NOMO-1 (cell line): ENCODE results near the gene SLC25A25.
A peak's percentile ranks its signal among the peaks of the same experiment; 100 is the strongest.
"Not testable (repeated sequence)": the region's sequence is repeated elsewhere in the genome, so short reads cannot be mapped to it uniquely, and the experiment has no call there.

Experiments used
- DNase-seq, 2 experiments: peaks; one replicate each; lab custom pipeline; 2025; ENCODE audit not compliant: unreplicated experiment in 2 of 2; lab: John Stamatoyannopoulos, UW

SLC25A25 gene

DNA sequence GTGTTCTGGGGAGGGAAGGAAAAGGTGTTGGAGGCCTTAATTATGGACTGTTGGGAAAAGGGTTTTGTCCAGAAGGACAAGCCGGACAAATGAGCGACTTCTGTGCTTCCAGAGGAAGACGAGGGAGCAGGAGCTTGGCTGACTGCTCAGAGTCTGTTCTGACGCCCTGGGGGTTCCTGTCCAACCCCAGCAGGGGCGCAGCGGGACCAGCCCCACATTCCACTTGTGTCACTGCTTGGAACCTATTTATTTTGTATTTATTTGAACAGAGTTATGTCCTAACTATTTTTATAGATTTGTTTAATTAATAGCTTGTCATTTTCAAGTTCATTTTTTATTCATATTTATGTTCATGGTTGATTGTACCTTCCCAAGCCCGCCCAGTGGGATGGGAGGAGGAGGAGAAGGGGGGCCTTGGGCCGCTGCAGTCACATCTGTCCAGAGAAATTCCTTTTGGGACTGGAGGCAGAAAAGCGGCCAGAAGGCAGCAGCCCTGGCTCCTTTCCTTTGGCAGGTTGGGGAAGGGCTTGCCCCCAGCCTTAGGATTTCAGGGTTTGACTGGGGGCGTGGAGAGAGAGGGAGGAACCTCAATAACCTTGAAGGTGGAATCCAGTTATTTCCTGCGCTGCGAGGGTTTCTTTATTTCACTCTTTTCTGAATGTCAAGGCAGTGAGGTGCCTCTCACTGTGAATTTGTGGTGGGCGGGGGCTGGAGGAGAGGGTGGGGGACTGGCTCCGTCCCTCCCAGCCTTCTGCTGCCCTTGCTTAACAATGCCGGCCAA lies 40.4 kb downstream of the SLC25A25 start:
- DNase-seq, result no peak

DNA sequence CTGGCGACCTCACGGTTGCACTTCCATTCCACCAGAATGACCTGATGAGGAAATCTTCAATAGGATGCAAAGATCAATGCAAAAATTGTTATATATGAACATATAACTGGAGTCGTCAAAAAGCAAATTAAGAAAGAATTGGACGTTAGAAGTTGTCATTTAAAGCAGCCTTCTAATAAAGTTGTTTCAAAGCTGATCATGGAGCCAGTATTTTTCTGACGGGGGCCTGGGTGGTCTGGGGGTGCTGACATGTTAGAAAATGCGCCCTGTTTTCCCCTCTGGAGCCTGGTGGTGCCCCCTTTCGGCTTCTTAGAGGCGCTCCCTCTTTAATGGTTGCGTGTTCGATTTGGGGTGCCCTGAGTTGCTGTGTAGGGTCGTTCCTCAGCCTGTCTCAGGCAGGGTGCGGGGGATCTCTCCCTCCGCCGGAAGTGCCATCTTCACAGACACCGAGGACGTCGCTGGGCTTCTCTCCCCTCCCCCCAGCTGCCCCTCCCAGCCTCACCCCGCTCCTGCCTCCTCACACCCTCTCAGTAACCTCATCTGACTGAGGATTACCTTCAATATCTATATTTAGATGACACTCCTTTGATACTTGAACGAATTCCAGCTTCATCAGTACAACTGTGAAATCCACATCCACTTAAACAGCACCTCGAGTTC lies 41.1 kb downstream of the SLC25A25 start:
- no peak for DNase-seq

DNA sequence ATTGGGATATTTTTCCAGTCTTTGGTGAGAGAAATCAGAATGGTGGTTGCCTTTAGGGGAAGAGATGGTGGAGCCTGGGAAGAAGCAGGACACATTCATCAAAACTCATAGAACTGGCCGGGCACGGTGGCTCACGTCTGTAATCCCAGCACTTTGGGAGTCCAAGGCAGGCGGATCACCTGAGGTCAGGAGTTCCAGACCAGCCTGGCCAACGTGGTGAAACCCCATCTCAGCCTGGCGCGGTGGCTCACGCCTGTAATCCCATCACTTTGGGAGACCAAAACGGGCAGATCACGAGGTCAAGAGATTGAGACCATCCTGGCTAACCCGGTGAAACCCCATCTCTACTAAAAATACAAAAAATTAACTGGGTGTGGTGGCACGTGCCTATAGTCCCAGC lies 43.7 kb downstream of the SLC25A25 start:
- DNase-seq, result not testable (repeated sequence)

DNA sequence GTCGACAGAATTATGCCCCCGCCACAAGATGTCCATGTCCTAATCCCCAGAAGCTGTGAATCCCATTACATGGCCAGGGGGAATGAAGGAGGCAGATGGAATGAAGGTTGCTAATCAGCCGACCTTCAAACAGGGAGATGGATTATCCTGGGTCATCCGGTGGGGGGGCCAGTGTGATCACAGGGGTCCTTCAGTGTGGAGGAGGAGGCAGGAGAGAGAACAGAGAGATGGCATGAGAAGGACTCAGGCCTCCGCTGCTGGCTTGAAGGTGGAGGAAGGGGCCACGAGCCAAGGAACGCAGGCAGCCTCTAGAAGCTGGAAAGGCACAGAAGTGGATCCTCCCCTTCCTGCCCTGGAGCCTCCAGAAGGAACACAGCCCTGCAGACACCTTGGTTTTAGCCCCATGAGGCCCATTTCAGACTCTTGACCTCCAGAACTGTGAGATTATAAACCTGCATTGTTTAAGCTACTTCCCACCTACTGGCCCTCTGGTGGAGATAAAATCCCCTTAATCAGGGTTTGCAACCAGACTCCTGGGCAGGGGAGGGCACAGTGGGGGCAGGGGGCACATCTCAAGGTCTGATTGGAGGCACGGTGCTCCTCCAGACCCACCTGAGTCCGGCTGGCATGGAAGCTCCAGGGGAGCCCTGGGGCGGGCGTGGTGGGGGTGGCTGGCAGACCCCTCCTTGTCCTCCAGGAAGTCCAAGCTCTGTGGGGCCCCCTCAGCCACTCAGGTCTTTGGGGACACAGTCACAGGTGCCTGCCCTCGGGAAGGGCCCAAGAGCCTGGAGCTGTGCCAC lies 45.7 kb downstream of the SLC25A25 start:
- no peak for DNase-seq

DNA sequence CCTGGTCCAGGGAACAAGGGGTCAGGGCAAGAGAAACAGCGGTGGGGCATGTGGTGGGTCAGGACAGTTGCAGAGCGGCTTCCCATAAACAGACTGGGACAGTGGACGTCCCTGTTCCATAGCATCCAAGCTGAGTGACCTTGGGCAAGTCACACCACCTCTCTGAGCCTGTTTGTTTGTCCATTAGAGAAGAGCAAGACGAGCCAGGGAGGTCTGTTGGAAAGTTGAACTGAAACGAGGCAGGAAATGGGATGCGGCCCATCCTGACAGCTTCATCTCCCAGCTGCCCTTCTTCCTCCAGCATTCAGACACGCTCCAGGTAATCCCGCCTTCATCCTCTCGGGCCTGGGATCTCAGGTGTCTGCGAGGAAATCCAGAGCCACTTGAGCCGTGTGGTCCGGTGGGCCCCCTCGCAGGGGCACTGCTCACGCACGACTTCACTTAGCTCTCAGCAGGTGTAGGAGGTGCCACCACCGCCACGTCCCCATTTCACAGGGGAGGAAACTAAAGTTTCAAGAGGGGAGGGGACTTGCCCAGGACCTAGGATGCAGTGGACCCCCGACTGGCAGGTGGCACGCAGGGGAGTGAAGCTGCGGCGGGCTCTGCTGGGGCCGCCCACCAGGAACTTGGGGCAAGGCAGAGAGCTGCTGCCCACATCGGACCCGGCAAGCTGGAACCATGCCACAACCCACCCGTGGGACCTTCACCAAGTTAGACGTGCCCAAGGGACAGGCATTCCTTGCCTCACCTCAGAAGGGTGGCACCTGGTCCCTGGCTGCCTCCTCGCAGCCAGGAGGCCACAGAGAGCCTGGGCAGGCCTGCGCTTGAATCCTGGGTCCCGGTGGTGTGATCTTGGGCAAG lies 46.5 kb downstream of the SLC25A25 start:
- DNase-seq, result no peak

DNA sequence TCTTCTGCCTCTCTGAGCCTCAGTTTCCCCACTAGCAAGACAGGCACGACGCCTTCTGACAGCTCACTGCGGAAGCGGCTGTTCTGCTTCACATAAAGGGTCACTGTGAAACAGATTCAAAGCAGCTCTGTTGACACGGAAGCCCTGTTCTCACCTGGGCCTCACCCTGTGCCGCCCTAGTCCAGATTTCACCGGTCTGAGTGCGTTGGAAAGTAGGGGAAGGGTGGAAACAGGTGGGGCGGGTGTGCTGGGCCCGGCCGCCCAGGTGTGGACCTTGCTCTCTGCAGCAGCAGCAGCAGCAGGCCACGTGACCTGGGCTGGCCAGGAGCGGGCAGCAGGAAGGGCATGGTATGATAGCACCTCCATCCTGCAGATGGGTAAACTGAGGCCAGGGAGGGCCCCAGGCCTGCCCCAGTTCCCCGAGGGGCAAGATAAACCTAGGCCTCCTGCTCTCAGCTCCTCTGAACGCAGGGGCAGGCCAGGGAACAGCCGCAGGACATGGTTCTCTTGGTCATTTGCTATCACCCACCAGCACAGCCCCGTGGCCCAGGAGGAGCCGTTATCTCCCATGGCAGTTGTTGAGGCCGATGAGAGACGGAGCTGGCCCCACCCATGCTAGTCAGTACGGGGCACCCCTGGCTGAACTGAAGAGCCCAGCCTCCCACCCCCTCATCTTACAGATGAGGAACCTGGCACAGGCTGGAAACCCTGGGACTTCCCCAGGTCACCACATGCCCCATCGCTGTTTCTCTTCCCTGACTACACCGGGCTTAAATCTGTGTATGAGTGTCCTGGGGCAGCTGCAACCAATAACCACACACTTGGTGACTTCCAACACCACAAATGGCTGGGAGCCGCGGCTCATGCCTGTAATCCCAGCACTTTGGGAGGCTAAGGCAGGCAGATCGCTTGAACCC lies 47.4 kb downstream of the SLC25A25 start:
- no peak for DNase-seq

DNA sequence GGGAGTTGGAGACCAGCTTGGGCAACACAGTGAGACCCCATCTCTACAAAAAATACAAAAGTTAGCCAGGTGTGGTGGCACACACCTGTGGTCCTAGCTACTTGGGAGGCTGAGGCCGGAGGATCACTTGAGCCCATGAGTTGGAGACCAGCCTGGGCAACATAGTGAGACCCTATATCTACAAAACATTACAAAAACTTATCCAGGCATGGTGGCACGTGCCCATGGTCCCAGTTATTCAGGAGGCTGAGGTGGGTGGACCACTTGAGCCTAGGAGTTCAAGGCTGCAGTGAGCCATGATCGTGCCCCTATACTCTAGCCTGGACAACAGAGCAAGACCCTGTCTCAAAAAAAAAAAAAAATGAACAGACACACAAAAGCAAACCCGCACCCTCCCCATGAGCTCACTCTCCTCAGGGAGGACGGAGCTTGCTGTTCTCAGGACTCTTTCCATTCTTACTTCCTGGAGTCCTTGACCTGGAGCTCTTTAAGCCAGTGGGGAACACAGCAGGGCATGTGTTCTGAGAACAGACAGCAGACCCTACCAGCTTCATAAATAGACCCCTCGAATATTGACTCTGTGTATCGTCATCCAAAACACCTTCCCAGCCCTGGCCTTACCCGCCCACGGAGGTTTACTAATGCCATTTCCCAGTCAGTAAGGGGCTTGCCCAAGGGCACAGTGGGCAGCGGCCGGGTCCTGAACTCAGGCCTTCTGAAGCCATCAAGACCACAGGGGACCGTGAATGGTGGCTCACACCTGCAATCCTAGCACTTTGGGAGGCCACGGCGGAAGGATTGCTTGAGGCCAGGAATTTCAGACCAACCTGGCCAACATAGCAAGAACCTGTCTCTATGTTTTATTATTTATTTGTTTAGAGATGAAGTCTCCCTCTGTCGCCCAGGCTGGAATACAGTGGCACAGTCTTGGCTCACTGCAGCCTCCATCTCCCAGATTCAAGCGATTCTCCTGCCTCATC lies 48.4 kb downstream of the SLC25A25 start:
- DNase-seq, result no peak

DNA sequence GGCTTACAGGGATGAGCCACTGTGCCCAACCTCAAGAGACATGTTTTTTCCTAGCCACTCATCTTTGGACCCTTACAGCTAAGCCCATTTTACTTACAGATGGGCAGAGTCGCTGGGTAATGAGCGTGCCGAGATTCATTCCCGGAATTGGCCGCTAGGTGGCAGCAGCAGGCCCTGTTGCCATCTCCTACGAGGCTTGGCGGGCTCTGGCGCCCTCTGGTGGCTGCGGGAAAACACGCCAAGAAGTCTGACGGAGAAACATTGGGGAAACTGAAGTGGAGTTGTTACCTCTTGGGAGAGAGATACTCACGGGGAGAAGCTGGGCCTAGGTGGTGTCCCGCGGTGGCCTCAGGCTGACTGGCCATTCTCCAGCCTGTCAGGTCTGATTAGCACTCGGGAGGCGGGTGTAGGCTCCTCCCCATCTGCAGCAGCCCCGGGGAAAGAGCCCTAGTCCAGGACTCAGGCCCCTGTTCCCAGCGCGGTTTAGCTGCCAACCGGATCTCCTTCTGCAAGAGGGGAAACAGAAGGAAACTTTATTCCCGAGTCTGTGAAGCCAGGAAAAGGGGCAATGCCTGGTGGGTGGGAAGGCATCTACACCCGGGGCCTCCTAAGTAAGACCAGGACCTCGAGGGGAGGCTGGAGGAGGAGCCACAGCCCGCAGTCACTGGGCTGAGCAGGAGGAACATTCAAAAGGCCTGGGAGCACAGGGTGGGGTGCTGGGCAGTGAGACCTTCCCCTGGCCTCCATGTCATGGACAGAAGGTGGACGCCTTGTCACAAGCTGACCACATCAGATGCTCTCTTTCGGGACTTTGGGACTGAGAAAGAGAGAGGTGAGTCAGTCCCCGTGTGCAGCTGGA lies 49.8 kb downstream of the SLC25A25 start:
- peak; percentile 75 to 80 for DNase-seq

DNA sequence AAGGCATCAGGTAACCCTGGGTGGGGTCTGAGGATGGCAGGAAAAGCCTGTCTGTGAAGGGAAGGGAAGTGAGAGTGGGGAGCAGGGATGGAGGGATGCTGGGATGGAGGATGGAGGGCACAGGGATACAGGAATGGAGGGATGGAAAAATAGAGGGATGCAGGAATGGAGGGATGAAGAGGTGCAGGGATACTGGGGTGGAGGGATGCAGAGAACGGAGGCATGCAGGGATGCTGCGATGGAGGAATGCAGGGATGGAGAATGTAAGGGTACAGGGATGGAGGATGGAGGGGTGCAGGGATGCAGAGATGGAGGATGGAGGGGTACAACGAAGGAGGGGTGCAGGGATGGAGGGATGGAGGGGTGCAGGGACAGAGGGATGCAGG lies 50.4 kb downstream of the SLC25A25 start:
- no peak for DNase-seq

DNA sequence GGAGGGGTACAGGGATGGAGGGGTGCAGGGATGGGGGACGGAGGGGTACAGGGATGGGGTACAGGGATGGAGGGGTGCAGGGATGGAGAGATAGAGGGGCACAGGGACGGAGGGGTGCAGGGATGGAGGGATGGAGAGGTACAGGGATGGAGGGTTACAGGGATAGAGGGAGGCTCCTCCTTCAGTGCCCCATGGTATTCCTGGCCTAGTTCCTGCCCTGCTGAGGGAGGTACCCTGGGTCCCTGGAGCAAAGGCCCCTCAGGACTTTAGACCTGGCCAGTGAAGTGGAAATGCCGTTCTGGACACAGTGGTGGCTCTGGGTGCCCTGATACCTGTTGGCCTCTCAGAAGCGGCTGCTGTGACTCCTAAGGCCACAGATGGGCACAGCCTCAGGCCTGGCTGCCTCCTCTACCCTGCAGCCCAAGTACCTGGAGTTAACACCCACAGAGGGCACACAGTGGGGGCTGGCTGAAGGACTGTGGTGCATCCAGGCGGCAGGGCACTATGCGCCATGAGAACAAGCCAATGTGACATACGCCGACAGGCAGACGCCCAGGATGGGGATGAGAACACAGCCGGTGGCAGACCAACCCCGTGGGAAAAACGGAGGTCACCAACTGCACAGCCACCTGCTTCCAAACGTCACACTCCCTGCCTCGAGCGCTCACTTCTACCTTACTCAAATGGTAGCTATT lies 51.1 kb downstream of the SLC25A25 start:
- no peak for DNase-seq

DNA sequence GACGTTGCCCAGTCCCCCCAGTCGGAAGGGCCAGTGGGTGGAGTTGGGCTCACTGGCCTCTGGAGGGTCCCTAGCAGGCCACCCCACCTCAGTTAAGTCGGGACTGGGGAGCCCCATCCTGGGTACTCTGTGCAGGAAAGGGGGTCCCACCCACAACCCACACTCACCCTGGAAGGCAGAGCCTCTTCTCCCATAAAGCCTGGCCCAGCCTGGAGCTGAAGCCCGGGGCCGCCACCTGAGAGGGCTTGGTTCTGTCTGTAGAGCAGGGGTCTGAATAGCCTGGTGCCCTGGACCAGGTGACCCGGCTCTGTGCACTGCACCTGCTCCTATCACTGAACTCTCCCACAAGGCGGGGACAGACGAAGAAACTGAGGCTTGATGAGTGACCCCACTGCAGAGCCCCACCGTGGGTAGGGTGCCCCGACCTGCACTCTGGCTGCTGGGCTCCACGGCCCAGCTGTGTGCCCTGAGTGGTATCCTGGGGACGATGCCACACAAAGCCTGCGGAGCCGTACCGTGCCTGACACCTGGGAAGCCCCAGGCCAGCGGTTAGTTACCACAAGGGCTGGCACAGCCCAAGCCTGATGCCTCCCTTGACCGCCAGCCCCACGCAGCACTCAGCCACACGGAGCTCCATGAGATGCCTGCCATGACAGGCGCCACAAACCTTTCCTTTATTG lies 52.2 kb downstream of the SLC25A25 start:
- DNase-seq, result no peak

DNA sequence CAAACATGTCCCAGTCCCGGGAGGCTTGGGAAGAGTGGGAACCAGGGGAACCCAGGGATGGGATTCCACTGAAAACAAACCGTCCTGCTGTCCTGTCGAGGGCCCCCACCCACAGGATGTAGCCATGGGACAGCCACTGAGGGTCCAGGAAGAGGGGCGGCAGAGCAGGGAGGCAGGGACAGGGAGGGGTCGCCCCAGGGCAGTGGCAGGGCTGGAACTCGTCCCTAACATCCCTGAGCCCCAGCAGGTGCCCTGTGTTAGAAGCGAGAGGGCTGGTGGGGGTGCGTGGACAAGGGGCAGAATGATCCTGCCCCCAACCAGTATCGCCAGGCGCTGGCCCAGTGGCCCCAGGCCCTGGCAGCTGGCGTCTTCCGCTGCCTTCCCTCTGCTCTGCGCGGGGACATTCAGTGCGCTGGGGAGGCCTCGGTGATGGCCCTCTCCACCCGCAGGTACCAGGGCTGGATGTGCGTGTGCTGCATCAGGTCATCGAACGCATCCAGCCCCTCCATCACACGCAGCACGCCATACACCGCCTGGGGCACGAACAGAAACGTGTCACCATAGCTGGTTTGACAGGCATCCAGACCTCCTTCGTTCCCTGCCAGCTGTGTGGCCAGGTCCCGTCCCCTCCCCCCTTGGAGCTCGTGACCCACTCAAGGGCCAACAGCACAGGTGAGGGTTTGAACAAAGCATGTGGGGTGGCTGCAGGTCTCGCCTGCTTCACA lies 52.9 kb downstream of the SLC25A25 start:
- no peak for DNase-seq

DNA sequence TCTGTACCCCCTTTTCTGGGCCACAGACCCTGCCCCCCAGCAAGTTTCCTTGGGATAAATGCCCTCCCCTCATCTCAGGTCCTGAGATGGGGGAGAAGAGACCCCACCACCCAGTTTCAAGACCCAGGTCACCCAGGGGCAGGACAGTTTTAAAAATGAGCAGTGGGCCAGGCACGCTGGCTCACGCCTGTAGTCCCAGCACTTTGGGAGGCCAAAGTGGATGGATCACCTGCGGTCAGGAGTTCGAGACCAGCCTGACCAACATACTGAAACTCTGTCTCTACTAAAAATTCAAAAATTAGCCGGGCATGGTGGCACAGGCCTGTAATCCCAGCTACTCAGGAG lies 53.4 kb downstream of the SLC25A25 start:
- DNase-seq, result no peak

DNA sequence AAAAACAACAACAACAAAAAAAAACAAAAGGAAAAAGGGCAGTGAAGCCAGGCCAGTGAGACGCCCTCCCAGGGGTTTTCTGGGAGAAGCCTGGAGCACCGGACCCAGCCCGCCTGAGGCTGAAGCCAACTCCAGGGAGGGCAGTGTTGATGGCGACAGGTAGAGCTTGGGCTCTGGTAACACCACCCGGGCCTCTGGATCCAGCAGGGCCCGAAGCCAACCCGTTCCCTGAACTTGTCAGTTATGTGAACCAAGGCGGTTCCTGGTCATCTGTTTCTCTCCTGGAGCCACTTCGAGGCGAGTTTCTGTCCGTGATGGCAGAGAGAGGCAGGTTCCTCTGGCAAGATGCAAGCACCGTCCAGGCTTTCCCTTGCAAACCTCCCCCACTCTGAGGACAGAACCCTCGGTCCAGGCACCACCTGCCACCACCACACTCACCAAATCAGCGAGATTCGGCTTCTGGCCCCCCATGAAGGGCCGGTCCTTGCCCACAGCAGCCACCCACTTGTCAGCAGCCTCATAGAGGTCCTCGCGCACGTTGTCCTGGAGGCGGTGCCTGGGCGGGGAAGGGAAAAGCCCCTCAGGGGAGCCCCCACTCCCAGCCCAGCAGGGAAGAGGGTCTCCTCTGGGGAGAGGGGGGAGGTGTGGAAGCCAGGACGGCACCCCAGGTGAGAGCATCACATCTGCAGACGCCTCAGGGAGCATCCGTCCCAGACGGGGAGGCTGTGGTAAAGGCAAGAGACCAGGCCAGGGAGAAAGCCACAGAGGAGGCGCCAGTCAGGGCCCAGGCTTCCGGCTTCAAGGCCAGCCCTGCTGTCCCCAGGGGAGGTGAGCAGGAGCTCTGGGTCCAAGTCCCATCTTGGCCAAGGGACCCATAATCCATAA lies 54.1 kb downstream of the SLC25A25 start:
- DNase-seq, result no peak

DNA sequence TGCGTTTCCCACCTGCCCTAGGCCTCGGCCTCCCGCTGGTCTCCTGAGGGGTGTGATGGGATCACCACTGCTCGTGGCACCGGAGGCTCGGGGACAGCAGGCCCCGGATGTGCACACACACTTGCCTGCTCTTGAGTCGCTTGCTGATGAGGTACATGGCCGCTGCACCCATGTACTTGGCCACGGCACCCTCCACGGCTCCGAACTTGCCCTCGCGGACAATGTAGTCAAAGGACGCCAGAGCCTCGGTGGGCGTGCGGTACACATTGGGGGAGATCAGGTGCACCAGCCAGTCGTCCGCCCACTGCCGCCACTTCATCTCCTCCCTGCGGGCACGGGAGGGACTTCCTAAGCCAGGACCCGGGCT lies 54.8 kb downstream of the SLC25A25 start:
- no peak for DNase-seq
